ENCODE results near the gene C1R.

DNA sequence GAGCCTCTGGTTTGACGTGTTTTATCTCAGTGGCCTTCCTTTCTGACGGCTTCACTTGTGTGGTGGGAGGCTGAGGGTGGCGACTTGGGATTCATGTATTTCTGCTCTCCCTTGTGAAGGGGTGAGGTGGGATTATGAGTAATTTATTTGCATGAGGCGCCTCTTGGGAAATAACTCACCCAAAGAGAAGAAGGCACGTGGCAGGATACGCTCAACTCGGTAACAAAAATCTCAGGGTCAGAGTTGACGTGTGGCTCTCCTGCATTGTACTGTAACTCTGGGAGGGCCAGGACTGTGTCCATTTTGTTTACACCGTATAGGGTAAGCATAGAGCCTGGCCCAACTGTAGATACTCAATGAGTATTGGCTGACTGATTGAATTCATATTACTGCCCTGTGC is 46.3 kb downstream of the C1R start:
- TF ChIP-seq, protein P1, sequence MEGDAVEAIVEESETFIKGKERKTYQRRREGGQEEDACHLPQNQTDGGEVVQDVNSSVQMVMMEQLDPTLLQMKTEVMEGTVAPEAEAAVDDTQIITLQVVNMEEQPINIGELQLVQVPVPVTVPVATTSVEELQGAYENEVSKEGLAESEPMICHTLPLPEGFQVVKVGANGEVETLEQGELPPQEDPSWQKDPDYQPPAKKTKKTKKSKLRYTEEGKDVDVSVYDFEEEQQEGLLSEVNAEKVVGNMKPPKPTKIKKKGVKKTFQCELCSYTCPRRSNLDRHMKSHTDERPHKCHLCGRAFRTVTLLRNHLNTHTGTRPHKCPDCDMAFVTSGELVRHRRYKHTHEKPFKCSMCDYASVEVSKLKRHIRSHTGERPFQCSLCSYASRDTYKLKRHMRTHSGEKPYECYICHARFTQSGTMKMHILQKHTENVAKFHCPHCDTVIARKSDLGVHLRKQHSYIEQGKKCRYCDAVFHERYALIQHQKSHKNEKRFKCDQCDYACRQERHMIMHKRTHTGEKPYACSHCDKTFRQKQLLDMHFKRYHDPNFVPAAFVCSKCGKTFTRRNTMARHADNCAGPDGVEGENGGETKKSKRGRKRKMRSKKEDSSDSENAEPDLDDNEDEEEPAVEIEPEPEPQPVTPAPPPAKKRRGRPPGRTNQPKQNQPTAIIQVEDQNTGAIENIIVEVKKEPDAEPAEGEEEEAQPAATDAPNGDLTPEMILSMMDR (IDR thresholded peaks at IDR 0.05; ENCODE audit: low read depth, low read length): no peak
- no peak for TF ChIP-seq EZH2phosphoT487 (IDR thresholded peaks at IDR 0.05; ENCODE audit: low read depth)
